DOHH2 (cell line): Measurements from ENCODE around the gene MAPK11.

Experiments used
- EZH2phosphoT487 ChIP-seq: fragments of 200-600 bp; sonication (generic); IDR thresholded peaks from 2 replicates; pipeline ENCODE4 v1.6.1; 2017; ENCODE audit warnings: borderline replicate concordance, mild to moderate bottlenecking, antibody characterized with exemption, low read length, moderate library complexity, mixed read lengths
- TF ChIP-seq, protein P1 (sequence below): fragments of 200-600 bp; sonication (generic); IDR thresholded peaks from one replicate; pipeline ENCODE4 v1.5.1; 2014; ENCODE audit warnings: antibody characterized with exemption, mild to moderate bottlenecking, low read depth, low read length; ENCODE audit not compliant: poor library complexity, severe bottlenecking

- TF ChIP-seq, protein P1, sequence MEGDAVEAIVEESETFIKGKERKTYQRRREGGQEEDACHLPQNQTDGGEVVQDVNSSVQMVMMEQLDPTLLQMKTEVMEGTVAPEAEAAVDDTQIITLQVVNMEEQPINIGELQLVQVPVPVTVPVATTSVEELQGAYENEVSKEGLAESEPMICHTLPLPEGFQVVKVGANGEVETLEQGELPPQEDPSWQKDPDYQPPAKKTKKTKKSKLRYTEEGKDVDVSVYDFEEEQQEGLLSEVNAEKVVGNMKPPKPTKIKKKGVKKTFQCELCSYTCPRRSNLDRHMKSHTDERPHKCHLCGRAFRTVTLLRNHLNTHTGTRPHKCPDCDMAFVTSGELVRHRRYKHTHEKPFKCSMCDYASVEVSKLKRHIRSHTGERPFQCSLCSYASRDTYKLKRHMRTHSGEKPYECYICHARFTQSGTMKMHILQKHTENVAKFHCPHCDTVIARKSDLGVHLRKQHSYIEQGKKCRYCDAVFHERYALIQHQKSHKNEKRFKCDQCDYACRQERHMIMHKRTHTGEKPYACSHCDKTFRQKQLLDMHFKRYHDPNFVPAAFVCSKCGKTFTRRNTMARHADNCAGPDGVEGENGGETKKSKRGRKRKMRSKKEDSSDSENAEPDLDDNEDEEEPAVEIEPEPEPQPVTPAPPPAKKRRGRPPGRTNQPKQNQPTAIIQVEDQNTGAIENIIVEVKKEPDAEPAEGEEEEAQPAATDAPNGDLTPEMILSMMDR: no peak
- no peak for TF ChIP-seq EZH2phosphoT487
Measured at GRCh38 chr22:50292643-50293440, 22.7 kb upstream of the MAPK11 start.
